Fibroblast of upper back skin (primary cell): ENCODE measurements around the gene SHISA9.

Experiments
- DNase-seq: peaks from one replicate; pipeline ENCODE4 v3.0.0-alpha.2; 2013

SHISA9 gene

GRCh38 chr16:13130586-13130985, 229.2 kb downstream of the SHISA9 start:
- no peak for DNase-seq

DNA sequence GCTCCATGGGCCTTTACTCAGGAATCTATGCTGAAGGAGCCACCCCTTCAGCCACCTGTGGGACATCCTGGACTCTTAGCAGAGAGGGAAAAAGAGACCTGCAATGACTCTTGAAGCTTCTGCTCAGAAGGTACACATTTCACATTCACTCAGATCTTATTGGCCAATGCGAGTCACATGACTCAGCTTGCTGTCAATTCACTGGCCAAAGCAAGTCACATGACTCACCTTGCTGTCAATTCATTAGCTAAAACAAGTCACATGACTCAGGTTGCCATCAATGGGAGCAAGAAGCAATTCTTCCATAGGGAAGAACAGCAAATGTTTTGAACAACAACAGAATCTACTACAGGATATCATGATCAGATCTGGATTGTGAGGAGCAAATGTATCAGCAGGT, 233.4 kb downstream of the SHISA9 start:
- no peak for DNase-seq

- DNase-seq = no peak
Measured at GRCh38 chr16:13136901-13137300, 235.5 kb downstream of the SHISA9 start.

DNA sequence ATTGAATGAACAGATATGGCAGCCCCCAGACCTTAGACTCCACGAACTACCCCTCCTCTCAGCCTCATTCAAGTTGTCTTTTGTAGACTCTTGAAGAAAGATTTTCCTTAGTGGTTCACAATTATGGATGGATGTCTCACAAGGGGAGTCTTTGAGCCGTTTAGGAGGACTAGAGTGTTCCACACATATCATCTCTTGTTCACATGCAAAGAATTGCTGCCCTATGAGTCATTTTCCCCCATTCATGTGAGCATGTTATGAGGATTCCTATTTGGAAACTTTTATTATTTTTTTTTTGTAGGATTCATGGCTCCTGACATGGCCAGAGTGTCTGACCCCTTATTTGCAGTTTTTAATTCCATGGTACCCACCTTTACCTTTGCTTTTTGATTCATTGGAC, 237.1 kb downstream of the SHISA9 start:
- no peak for DNase-seq

- DNase-seq = no peak
Measured at GRCh38 chr16:13139661-13140241, 238.4 kb downstream of the SHISA9 start.

- DNase-seq = no peak
Measured at GRCh38 chr16:13143551-13143950, 242.2 kb downstream of the SHISA9 start.

DNA sequence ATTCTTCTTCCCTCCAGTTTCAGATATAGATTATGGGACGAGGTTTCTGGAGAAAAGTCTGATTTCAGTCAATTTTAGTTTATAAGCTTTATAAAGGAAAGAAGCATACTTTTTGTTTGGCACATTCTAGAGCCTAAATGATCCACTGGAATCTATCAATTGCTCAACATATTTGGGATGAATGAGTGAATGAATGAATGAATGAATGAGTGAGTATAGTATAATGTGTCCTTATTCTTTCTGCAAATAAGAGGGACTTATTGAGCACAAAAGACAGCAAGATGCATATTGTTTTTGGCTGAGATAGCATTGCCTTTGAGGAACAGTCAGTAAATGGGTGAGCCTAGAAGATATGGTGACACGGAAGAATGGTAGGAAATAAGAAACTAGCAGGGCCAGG, 245.4 kb downstream of the SHISA9 start:
- no peak for DNase-seq

DNA sequence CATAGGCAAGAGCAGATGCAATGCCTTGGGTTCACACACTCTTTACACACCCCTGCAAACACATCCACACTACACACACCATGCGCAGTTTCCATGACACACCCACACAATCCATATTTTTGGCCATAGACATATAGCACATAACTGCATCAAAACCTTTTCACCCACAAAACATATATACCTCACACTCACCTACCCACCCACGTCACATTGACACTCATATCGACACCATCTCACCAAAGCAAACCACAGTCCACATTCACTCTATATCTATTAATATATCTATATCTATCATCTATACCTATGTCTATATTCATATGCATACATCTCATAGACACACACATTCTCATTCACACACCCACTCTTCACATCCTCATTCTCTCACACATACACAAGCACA, 246.9 kb downstream of the SHISA9 start:
- DNase-seq = no peak

- DNase-seq = no peak
Measured at GRCh38 chr16:13148836-13149235, 247.4 kb downstream of the SHISA9 start.

DNA sequence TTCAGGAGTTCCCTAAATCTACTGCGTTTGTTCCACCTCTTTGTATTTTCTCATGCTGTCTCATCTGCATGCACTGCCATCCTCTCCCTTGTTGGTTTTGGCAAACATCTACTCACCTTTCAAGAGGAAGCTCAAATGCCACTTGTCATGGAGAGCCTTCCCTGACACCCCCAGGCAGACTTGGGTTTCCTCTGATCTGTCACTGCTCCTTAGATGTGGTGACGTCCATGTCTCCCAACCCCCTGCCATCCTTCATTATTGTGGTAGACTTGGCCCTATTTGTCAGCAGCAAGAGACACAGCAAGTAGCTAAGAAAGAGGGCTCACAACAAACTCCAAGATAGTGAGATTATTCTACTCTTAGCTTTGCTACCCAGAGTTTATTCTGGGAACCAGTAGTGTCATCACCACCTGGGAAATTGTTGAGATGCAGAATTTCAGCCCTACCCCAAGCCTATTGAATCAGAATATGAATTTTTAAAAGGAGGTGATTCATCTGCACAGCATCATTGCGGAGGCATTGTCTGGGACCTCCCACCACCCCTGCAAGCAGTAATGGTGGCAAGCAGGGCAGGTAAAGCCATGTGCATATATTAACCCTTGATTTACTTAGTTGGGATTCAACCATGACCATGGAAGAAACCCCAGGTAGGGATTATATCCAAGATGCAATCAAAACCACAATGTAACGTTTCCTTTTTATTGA, 248.9 kb downstream of the SHISA9 start:
- no peak for DNase-seq

GRCh38 chr16:13153696-13154095, 252.3 kb downstream of the SHISA9 start:
- DNase-seq = no peak

DNA sequence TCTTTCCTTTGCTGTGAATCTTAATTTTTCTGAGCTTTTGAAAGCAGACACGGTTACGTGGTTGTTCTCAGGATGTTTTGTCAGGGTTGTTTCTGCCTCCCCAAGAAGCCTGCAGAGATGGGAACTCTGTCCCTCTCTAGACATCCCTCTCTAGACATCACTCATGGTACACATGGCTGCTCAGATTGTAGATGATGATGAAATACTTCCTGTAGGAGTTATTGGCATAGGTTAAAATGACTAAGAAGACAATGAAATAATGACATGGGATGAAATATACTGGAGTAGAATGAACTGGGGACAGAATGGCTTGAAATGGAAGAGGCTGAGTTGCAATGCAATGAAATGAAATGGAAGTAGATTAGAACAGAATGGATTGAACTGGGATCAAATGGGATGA, 253.4 kb downstream of the SHISA9 start:
- no peak for DNase-seq

- no peak for DNase-seq
Measured at GRCh38 chr16:13155377-13155776, 254.0 kb downstream of the SHISA9 start.

- DNase-seq = no peak
Measured at GRCh38 chr16:13155780-13156179, 254.4 kb downstream of the SHISA9 start.

GRCh38 chr16:13157082-13157481, 255.7 kb downstream of the SHISA9 start:
- DNase-seq = no peak

DNA sequence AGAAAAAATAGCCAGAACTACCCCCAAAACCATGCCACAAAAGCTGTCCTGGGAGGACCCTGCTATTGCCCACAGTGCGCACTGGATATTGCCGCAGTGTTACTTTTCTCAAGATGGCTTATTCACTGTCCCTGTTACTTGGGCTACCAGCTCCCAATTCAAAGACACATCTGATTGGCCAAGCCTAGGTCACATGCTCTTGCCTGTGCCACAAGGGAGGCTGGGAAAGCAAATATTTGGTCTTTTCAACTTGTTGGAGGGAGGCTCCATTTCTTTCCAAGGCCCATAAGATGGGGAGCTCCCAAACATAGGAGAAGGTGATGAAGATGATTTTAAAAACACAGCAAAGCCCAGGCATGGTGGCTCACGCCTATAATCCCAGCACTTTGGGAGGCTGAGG, 257.0 kb downstream of the SHISA9 start:
- DNase-seq = no peak

DNA sequence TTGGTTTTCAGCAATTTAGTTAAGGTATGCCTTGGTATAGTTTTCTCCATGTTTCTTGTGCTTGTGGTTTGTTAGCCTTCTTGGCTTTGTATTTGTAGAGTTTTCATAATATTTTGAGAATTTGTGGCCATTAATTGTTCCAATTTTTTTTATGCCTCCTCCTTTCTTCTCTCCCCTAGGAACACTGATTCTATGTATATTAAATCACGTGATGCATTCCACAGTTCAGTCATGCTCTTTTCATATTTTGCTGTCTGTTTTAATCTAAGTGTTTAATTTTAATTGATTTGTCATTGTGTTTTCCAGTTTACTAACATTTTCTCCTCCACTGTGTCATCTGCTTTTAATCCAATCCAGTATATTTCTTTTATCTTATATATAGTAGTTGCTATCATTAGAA, 263.6 kb downstream of the SHISA9 start:
- DNase-seq = no peak

DNA sequence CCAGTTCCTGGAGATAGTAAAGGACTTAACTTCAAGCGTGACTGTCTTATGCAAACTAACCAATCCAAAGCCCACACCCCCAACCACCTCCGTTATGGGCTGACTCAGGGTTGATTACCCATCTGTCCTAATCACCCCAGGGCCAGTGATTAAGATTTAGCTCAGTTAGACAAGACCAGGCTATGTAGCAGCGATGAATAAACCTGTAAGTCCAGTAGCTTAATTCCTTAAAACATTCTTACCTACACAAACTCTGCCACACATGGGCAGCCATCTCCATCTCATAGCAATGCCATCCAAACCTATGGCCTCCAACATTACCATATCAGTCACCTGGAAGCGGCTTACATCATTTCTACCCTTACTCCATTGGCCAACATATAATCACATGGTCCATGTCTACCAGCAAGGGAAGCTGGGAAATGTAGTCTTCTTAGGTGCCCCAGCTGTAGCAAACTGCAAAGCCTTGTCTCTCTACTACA, 266.7 kb downstream of the SHISA9 start:
- DNase-seq = no peak

DNA sequence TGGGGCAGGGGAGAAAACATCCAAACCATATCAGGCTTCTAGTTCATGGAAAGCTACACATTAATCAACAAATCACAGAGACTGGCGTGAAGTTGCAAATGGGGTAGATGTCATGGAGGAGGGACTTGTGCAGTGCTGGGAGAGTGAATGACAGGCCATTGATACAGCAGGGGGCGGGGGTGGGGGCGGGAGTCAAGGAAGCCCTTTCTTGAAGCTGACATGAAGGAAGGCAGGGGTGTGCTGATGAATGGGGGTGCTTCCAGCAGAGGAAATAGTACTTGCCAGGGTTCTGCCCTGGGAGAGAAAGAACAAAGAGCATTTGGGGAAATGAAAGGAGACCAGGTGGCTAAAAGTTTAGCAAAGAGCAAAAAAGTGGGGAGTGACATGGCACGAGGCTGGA, 269.9 kb downstream of the SHISA9 start:
- no peak for DNase-seq

GRCh38 chr16:13176711-13177110, 275.3 kb downstream of the SHISA9 start:
- DNase-seq = no peak

DNA sequence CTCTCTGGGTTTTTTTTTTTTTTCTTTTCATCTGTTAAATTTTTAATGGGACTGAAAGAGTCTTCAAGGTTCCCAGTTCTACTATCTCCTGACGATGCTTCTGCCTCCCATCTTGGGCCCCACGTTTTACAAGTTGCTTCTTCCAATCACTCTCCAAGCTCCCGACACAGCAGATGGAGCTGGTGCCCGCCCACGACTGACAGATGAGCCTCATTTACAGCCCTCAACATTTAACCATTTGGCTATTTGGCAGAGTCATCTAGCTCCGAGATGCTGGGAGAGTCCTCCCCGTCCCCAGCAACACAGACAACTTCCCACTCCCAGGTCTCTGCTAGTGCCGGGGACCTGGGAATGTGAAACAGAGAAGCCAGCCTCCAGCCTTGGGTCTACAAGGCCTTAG, 276.9 kb downstream of the SHISA9 start:
- DNase-seq = no peak

DNA sequence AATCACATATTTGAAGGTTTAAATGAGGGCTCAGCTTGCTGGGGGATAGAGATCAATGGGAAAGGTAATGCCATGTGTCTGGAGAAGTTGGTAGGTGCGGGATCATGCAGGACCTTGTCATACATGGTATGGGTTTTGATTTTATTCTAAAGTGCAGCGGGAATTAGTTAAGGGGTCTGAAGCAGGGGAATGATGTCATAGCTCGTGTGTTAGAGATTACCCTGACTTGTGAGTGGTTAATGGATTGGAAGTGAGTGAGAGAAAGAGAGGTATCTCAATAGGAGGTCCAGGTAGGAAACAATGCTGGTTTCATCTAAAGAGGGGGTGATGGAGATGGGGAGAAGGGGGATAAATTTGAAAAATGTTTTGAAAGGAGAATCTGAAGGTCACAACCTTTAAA, 280.0 kb downstream of the SHISA9 start:
- DNase-seq = no peak

DNA sequence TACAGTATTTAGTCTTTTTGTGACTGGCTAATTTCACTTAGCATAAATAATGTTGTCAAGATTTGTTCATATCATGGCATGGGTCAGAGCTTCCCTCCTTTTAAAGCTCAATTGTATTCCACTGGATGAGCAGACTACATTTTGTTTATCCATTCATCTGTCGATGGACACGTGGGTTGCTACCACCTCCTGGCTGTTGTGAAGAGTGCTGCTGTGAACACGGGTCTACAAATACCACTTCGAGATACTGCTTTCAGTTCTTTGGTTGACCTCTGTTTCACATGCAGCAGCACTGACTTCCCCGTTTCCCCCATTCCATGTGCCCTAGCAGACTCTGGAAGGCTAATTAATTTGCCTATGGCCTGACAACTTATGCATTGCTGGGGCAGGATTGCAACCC, 285.4 kb downstream of the SHISA9 start:
- no peak for DNase-seq

- DNase-seq = no peak
Measured at GRCh38 chr16:13189250-13189649, 287.9 kb downstream of the SHISA9 start.

GRCh38 chr16:13193721-13194120, 292.3 kb downstream of the SHISA9 start:
- DNase-seq = no peak
